ENCODE results near the gene DCLK3. TPM values are rescaled to one million over a fixed set of nuclear protein-coding genes. Genes with fewer than 3 reads are reported as not detected.

Gene DCLK3
- total RNA-seq, 4 donors from 2014 or later = 0.09 to 0.47 (median 0.12) TPM; not detected in 1

GRCh38 chr3:36750737-36751136 lies 13.6 kb downstream of the DCLK3 start:
- no peak for DNase-seq (ENCODE audit: low spot score)
- no peak for TF ChIP-seq CTCF (IDR thresholded peaks at IDR 0.05)
- ATAC-seq (ENCODE audit: low FRiP score) = no peak

GRCh38 chr3:36744763-36745162 lies 19.6 kb downstream of the DCLK3 start:
- TF ChIP-seq CTCF (IDR thresholded peaks at IDR 0.05) = no peak
- ATAC-seq (ENCODE audit: low FRiP score) (no peak), DNase-seq (ENCODE audit: low spot score) (no peak)

- DNase-seq (ENCODE audit: low spot score) = no peak
- ATAC-seq (ENCODE audit: low FRiP score) = no peak
Observed at GRCh38 chr3:36743826-36744225, 20.5 kb downstream of the DCLK3 start.

GRCh38 chr3:36741285-36741684 lies 23.1 kb downstream of the DCLK3 start:
- no peak for DNase-seq (ENCODE audit: low spot score)
- no peak for TF ChIP-seq CTCF (IDR thresholded peaks at IDR 0.05)
- no peak for ATAC-seq (ENCODE audit: low FRiP score)

More at GRCh38 chr3:36743826-36744225, 20.5 kb downstream of the DCLK3 start:
- no peak for TF ChIP-seq CTCF (IDR thresholded peaks at IDR 0.05)

GRCh38 chr3:36740787-36741186 lies 23.6 kb downstream of the DCLK3 start:
- ATAC-seq (ENCODE audit: low FRiP score) (no peak), DNase-seq (ENCODE audit: low spot score) (no peak)
- no peak for TF ChIP-seq CTCF (IDR thresholded peaks at IDR 0.05)

- ATAC-seq (ENCODE audit: low FRiP score) = no peak
- DNase-seq (ENCODE audit: low spot score) = no peak
- no peak for TF ChIP-seq CTCF (IDR thresholded peaks at IDR 0.05)
Observed at GRCh38 chr3:36738702-36739101, 25.7 kb downstream of the DCLK3 start.

- no peak for TF ChIP-seq CTCF (IDR thresholded peaks at IDR 0.05)
- no peak for ATAC-seq (ENCODE audit: low FRiP score)
- no peak for DNase-seq (ENCODE audit: low spot score)
Observed at GRCh38 chr3:36736301-36736700, 28.1 kb downstream of the DCLK3 start.
